GM19328 (cell line): ENCODE data around the gene FKBP9.

Source experiments
- ATAC-seq: cut with Tn5 transposase; IDR thresholded peaks from one replicate; pipeline ENCODE4 v1.9.1; 2021; ENCODE audit warnings: mild to moderate bottlenecking, moderate library complexity; ENCODE audit not compliant: unreplicated experiment

Gene FKBP9

GRCh38 chr7:33054261-33054964 lies 97.2 kb downstream of the FKBP9 start:
- ATAC-seq, result no peak

GRCh38 chr7:33055158-33055557 lies 97.9 kb downstream of the FKBP9 start:
- ATAC-seq, result no peak
